ENCODE data around the gene ANGPTL1.

GRCh38 chr1:178818416-178818815, 52.5 kb downstream of the ANGPTL1 start:
- TF ChIP-seq CTCF (IDR thresholded peaks at IDR 0.05), result no peak
- no peak for TF ChIP-seq POLR2A (IDR thresholded peaks at IDR 0.05)

Data from thyroid gland (tissue), 4 donors.